Adrenal gland (tissue), 5 donors: Measurements from ENCODE around the gene TMEM125.

Experiments
- POLR2A ChIP-seq, 2 donors: fragments of 450-650 bp; IDR thresholded peaks; one replicate each; pipeline ENCODE4 v1.6.1; 2017; ENCODE audit warnings: antibody characterized with exemption in 2 of 2, mild to moderate bottlenecking in 2 of 2, moderate library complexity in 1 of 2
- TF ChIP-seq, protein P1 (sequence below), 6 experiments: fragments of 450-650 bp in 4 of 6; fragments of 200-600 bp in 2 of 6; sonication (generic) in 1 of 6; IDR thresholded peaks; 1 replicate in 5 of 6; 2 replicates in 1 of 6; pipeline versions ENCODE4 v1.5.1 to v1.8.0; 2016 to 2021; ENCODE audit warnings: antibody characterized with exemption in 6 of 6, mild to moderate bottlenecking in 2 of 6, moderate library complexity in 1 of 6
- donor health status: DM: no; HTN: no; CAD: no.

DNA sequence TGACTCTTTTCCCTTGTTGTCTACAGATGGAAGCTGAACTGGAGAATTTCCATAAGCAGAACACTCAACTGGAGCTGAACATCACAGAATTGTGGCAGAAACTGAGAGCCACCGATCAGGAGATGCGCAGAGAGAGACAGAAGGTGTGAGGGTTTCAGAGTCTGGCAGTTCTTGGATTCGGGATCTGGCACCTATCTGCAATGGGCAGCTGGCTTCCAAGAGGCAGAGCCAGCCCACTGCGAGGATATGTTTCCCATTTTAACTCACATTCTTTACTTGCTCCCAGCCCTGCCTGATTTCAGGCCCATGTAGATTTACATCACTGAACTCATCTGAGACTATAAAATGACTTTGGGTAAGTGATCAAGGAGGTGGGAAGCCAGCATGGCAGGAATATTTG lies 37.3 kb upstream of the TMEM125 start:
- TF ChIP-seq, protein P1, sequence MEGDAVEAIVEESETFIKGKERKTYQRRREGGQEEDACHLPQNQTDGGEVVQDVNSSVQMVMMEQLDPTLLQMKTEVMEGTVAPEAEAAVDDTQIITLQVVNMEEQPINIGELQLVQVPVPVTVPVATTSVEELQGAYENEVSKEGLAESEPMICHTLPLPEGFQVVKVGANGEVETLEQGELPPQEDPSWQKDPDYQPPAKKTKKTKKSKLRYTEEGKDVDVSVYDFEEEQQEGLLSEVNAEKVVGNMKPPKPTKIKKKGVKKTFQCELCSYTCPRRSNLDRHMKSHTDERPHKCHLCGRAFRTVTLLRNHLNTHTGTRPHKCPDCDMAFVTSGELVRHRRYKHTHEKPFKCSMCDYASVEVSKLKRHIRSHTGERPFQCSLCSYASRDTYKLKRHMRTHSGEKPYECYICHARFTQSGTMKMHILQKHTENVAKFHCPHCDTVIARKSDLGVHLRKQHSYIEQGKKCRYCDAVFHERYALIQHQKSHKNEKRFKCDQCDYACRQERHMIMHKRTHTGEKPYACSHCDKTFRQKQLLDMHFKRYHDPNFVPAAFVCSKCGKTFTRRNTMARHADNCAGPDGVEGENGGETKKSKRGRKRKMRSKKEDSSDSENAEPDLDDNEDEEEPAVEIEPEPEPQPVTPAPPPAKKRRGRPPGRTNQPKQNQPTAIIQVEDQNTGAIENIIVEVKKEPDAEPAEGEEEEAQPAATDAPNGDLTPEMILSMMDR (IDR thresholded peaks at IDR 0.05), result no peak
- TF ChIP-seq POLR2A (IDR thresholded peaks at IDR 0.05), result no peak
